Measurements from ENCODE around the gene LIPF.

- TF ChIP-seq, protein P1, sequence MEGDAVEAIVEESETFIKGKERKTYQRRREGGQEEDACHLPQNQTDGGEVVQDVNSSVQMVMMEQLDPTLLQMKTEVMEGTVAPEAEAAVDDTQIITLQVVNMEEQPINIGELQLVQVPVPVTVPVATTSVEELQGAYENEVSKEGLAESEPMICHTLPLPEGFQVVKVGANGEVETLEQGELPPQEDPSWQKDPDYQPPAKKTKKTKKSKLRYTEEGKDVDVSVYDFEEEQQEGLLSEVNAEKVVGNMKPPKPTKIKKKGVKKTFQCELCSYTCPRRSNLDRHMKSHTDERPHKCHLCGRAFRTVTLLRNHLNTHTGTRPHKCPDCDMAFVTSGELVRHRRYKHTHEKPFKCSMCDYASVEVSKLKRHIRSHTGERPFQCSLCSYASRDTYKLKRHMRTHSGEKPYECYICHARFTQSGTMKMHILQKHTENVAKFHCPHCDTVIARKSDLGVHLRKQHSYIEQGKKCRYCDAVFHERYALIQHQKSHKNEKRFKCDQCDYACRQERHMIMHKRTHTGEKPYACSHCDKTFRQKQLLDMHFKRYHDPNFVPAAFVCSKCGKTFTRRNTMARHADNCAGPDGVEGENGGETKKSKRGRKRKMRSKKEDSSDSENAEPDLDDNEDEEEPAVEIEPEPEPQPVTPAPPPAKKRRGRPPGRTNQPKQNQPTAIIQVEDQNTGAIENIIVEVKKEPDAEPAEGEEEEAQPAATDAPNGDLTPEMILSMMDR (IDR thresholded peaks at IDR 0.05), result peak in 2 of 6 experiments; percentile 10 to 61
- TF ChIP-seq POLR2A (IDR thresholded peaks at IDR 0.05), result no peak
These were observed 64.0 kb downstream of the LIPF start for GRCh38 chr10:88728107-88728763.

All from esophagus squamous epithelium (tissue), 4 donors.